Stimulated activated CD8-positive, alpha-beta memory T cell treated with anti-CD3 and anti-CD28 coated beads, Interleukin-7, amount 100 ng/mL, for 4 hours (primary cell): Measurements from ENCODE around the gene FUS.
"Not testable (repeated sequence)": the region's sequence is repeated elsewhere in the genome, so short reads cannot be mapped to it uniquely, and the experiment has no call there.

Source experiments
- DNase-seq, 2 donors: peaks; one replicate each; pipeline ENCODE4 v3.0.0-alpha.2; 2020; ENCODE audit warnings: low read depth in 2 of 2

Gene FUS

GRCh38 chr16:31179747-31180459 is at the start of gene FUS:
Gene FUS, plus strand, starts transcription at chr16:31180139. Its CDS starts 76 bp downstream, at chr16:31180215.
- peak; percentile 76 to 82 for DNase-seq

GRCh38 chr16:31130336-31130891 is 49.5 kb upstream of the FUS start:
- no peak for DNase-seq

GRCh38 chr16:31130899-31131298 is 49.0 kb upstream of the FUS start:
- no peak for DNase-seq

- no peak for DNase-seq
Measured at GRCh38 chr16:31131416-31131815, 48.5 kb upstream of the FUS start.

GRCh38 chr16:31131841-31132271 is 48.1 kb upstream of the FUS start:
- no peak for DNase-seq

GRCh38 chr16:31132303-31132979 is 47.5 kb upstream of the FUS start:
- no peak for DNase-seq

GRCh38 chr16:31133046-31133501 is 46.9 kb upstream of the FUS start:
- no peak for DNase-seq

GRCh38 chr16:31134091-31134571 is 45.8 kb upstream of the FUS start:
- DNase-seq: no peak

- DNase-seq: no peak
Measured at GRCh38 chr16:31134625-31135534, 45.1 kb upstream of the FUS start.

- DNase-seq: no peak
Measured at GRCh38 chr16:31135535-31136286, 44.2 kb upstream of the FUS start, which contains the start of gene PRSS8. Gene PRSS8, minus strand, starts transcription at chr16:31135727. Its CDS starts 229 bp downstream, at chr16:31135498.

GRCh38 chr16:31136287-31136662 is 43.7 kb upstream of the FUS start:
- DNase-seq: no peak

- not testable (repeated sequence) for DNase-seq
Measured at GRCh38 chr16:31136822-31137499, 43.0 kb upstream of the FUS start.

- DNase-seq: no peak
Measured at GRCh38 chr16:31138621-31139578, 41.0 kb upstream of the FUS start.

GRCh38 chr16:31141071-31141469 is 38.9 kb upstream of the FUS start:
- DNase-seq: not testable (repeated sequence)

- DNase-seq: no peak
Measured at GRCh38 chr16:31141489-31142108, 38.3 kb upstream of the FUS start.

GRCh38 chr16:31142109-31143010 is 37.6 kb upstream of the FUS start:
- DNase-seq: peak; percentile 95 to 97

- no peak for DNase-seq
Measured at GRCh38 chr16:31143011-31143693, 36.8 kb upstream of the FUS start.
